Left ventricle myocardium inferior (tissue), 1 donor: ENCODE measurements around the gene MEGF11. TPM values are rescaled to one million over a fixed set of nuclear protein-coding genes. Genes with fewer than 3 reads are reported as not detected.
"Not testable (repeated sequence)": the region's sequence is repeated elsewhere in the genome, so short reads cannot be mapped to it uniquely, and the experiment has no call there.

Source experiments
- DNase-seq: peaks from one replicate; pipeline ENCODE4 v3.0.0-alpha.2; 2020
- H3K27ac ChIP-seq: fragments of 200-600 bp; replicated peaks from 2 replicates; pipeline ENCODE4 v1.8.0; 2021
- H3K27me3 ChIP-seq: fragments of 200-600 bp; 2 replicates; pipeline ENCODE4 v1.8.0; 2021; ENCODE audit warnings: low read depth
- H3K36me3 ChIP-seq: fragments of 200-600 bp; 2 replicates; pipeline ENCODE4 v1.8.0; 2021
- H3K4me1 ChIP-seq: fragments of 200-600 bp; 2 replicates; pipeline ENCODE4 v1.8.0; 2021
- H3K4me3 ChIP-seq: fragments of 200-600 bp; 2 replicates; pipeline ENCODE4 v1.8.0; 2021; ENCODE audit warnings: mild to moderate bottlenecking, moderate library complexity
- H3K9me3 ChIP-seq: fragments of 200-600 bp; replicated peaks from 2 replicates; pipeline ENCODE4 v1.8.0; 2021
- intact Hi-C: fragments of 100-400 bp; cut with micrococcal nuclease; formaldehyde crosslinking; loops from one replicate; pipeline ENCODE4 v1.11.0; 2022
- total RNA-seq: library from RNA; stranded (reverse); fragmentation: NEBNext Ultra II Directional; extraction: Animal tissue kit (Norgen Biotek cat#: 25700); gene quantifications from one replicate; pipeline ENCODE4 v1.2.1, GENCODE V29; 2021
- TF ChIP-seq, protein P1 (sequence below): fragments of 200-600 bp; IDR thresholded peaks from 2 replicates; pipeline ENCODE4 v1.8.0; 2021; ENCODE audit warnings: antibody characterized with exemption, mild to moderate bottlenecking, borderline replicate concordance
- donor health status: DM: no; HTN: yes; CAD: no; lungs with severe emphysema.

MEGF11 gene
- total RNA-seq, 1 donor from 2014 or later: not detected

DNA sequence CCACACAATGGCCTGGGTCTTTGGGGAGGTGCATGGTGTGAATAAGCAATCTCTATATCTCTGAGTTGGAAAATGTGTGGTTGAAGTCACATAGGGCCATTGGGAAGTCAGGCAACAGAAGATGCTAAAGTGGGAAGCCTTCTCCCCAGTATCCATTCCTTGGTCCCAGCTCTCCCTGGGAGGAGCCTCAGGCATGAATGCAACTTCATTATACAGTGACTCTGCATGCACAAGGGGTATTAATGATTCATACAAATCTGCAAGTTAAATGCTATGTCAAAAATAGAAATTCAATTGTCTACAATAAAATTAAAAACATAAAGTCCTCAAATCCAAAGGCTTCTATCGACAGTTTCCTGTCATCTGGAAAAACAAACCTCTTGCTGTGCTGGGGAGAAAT is 275.4 kb downstream of the MEGF11 start:
- Histone ChIP-seq H3K36me3 (no peaks in the 10 kb centered on the region), H3K9me3 (no peaks in the 10 kb centered on the region), H3K27me3 (peaks cover 87% of the 10 kb centered on the region), H3K4me3 (no peak overlapping the region), H3K27ac (no peak overlapping the region), H3K4me1 (peaks cover 8% of the 10 kb centered on the region)
- TF ChIP-seq, protein P1, sequence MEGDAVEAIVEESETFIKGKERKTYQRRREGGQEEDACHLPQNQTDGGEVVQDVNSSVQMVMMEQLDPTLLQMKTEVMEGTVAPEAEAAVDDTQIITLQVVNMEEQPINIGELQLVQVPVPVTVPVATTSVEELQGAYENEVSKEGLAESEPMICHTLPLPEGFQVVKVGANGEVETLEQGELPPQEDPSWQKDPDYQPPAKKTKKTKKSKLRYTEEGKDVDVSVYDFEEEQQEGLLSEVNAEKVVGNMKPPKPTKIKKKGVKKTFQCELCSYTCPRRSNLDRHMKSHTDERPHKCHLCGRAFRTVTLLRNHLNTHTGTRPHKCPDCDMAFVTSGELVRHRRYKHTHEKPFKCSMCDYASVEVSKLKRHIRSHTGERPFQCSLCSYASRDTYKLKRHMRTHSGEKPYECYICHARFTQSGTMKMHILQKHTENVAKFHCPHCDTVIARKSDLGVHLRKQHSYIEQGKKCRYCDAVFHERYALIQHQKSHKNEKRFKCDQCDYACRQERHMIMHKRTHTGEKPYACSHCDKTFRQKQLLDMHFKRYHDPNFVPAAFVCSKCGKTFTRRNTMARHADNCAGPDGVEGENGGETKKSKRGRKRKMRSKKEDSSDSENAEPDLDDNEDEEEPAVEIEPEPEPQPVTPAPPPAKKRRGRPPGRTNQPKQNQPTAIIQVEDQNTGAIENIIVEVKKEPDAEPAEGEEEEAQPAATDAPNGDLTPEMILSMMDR: no peak
- DNase-seq: no peak
- intact Hi-C loops: no loop called here

DNA sequence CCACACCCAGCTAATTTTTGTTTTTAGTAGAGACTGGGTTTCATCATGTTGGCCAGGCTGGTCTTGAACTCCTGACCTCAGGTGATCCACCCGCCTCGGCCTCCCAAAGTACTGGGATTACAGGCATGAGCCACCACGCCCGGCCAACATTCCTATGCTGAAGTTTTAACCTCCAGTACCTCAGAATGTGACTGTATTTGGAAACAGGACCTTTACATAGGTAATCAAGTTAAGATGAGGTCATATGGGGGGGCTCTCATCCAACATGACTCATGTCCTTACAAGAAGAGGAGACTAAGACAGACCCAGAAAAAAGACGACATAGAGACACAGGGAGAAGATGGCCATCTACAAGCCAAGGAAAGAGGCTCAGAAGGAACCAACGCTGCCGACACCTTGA is 277.4 kb downstream of the MEGF11 start:
- H3K4me1 ChIP-seq, H3K27ac ChIP-seq, H3K4me3 ChIP-seq, intact Hi-C loops, DNase-seq, H3K36me3 ChIP-seq, H3K9me3 ChIP-seq: not testable (repeated sequence)
- H3K27me3 ChIP-seq: peaks cover 87% of the 10 kb centered on the region

DNA sequence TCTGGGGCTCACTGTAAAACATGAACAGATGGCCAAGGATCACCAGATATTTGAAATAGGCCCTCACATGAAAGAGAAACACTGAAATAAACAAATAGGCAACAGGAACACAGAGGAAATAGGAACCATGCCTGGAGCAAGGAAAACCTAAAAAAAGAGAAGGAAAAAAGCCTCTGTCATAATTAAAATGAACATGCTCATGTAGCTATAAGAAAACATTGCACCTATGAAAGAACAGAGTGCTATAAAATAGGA is 281.9 kb downstream of the MEGF11 start:
- DNase-seq: no peak
- no peak overlapping the region for H3K27ac ChIP-seq
- H3K4me1 ChIP-seq: no peaks in the 10 kb centered on the region
- peaks cover 100% of the 10 kb centered on the region for H3K27me3 ChIP-seq
- H3K9me3 ChIP-seq: no peaks in the 10 kb centered on the region
- H3K4me3 ChIP-seq: no peak overlapping the region
- TF ChIP-seq, protein P1: no peak
- intact Hi-C loops: no loop called here
- H3K36me3 ChIP-seq: no peaks in the 10 kb centered on the region

DNA sequence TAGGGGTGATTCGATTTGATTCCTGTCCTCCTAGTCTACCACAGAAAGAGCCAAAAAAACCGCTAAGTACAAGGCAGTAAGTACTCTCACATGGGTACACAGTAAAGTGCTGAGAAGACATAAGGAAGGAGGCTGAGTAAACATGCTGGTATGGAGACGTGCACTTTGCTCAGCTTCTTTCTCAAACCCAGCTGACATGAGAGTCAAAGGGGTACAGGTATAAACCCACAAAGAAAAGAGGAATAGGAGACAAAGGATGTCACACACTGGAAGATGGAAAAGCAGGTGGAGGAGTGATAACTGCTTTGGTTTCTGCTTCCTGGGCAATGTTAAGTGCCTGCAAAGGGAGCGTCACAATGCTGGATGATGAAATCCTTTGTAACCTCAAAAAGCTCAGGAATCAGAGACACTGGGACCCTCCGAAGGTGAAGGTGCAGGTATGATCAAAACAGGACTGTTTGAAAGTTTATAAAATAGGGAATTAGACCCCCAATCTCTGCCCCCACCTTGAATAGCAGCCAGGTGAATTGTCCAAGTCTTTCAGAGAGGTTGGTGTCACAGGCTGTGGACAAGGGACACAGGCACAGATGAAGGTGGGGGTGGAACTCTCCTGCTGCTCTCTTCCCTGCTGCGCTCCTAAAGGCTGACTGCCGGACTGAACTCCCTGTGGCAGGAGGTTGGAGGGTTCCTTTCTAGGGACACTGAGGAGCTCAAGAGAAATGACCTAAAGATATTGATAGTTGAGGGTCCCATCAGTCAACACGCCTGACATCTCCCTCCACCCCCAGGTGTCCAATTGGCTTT is 282.4 kb downstream of the MEGF11 start:
- Histone ChIP-seq H3K27me3 (peaks cover 100% of the 10 kb centered on the region), H3K4me1 (no peaks in the 10 kb centered on the region), H3K27ac (no peak overlapping the region), H3K9me3 (no peaks in the 10 kb centered on the region), H3K4me3 (no peak overlapping the region), H3K36me3 (no peaks in the 10 kb centered on the region)
- intact Hi-C loops: no loop called here
- no peak for DNase-seq
- TF ChIP-seq, protein P1: no peak

DNA sequence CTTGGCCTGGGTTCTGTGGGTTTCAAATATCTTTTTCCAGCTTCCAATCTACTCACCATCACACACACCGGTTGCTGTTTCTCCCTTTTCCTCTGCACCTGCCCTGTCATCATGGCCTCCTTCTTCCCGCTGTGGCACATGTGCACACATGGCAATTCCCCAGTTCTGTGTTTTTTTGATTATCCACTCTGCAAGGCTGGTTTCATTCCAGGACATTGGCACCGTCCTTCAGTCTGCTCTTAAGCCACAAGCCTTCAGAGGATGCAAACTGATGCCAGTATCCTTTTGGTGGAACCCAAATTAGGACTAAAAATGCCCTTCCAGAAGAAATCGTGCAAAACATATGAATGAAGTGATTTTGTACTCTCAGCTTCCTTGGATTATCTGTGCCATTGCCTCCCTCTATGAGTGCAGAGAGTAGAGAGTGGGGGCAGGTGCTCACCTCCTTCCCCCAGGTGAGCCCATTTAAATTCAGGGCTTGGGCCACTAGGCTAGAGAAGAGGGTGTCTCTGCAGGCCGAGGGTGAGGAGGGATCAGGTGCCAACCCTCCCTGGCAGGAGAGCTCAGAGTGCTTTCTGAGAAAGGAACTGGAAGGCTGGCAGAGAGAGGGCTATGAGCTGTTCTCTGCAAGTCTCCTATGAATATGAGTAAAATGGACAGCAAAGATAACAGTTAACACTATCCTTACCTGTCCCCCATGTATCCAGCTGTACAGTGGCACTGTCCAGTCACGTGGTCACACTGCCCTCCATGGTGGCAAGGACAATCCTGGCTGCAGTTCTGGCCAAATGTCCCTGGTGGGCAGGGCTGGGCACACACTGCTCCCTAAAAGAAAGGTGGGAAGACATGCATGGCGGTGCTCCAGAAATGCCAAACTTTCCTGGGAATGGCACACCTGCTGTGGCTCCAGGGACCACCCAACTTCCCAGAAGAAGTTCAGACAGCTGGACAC is 283.4 kb downstream of the MEGF11 start:
- Histone ChIP-seq H3K9me3 (no peaks in the 10 kb centered on the region), H3K27ac (no peak overlapping the region), H3K4me3 (no peak overlapping the region), H3K4me1 (no peaks in the 10 kb centered on the region), H3K27me3 (peaks cover 100% of the 10 kb centered on the region), H3K36me3 (no peaks in the 10 kb centered on the region)
- no peak for DNase-seq
- intact Hi-C loops: no loop called here
- TF ChIP-seq, protein P1: no peak

DNA sequence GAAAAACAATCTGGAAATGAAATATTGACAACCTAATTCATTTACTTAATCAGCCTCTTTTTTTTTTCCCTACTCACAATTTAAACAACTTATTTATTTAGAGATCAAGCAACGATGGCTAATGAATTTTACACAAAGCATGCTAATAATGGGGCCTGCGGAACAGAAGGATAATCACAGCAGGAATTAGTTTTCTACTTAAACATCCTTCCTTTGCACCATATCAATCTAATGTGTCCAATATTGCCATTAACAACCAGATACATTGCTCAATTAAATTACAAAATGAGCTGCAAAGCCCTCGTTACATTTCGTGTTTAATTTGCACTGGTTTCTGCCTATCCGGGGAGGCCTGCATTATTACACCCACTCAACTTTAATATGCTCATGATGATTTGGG is 285.0 kb downstream of the MEGF11 start:
- H3K9me3 ChIP-seq: no peaks in the 10 kb centered on the region
- TF ChIP-seq, protein P1: no peak
- no peak overlapping the region for H3K4me3 ChIP-seq
- peaks cover 100% of the 10 kb centered on the region for H3K27me3 ChIP-seq
- H3K36me3 ChIP-seq: no peaks in the 10 kb centered on the region
- no peak overlapping the region for H3K27ac ChIP-seq
- intact Hi-C loops: no loop called here
- DNase-seq: no peak
- no peaks in the 10 kb centered on the region for H3K4me1 ChIP-seq
